ENCODE data around the gene KBTBD4.

DNA sequence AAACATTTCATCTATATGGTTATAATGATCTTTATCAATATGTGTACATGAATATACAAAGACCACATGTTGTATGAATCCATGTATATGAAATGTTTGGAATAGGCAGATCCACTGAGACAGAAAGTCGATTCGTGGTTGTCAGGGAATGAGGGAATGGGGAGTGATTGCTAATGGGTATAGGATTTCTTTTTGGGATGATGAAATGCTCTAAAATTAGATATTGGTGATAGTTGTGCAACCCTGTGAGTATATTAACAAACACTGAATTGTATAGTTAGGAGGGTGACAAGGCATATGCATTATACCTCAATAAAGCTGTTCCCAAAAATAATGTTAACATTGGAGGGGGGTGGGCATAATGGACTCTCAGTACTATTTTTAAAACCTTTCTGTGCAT lies 18.3 kb downstream of the KBTBD4 start:
- TF ChIP-seq MYC (IDR thresholded peaks at IDR 0.05; ENCODE audit: low read depth, low read length) (no peak), CTCF (IDR thresholded peaks at IDR 0.05; ENCODE audit: low read depth, low read length) (no peak), POLR2A (IDR thresholded peaks at IDR 0.05; ENCODE audit: extremely low read depth, insufficient read length) (no peak), MAX (IDR thresholded peaks at IDR 0.05; ENCODE audit: low read depth, low read length) (no peak)
